HEK293 (cell line): ENCODE data around the gene FBXO21.

Source experiments
- CTCF ChIA-PET: fragments of 350-600 bp; formaldehyde crosslinking; extraction: SDS; loops from one replicate; lab custom pipeline; 2021; ENCODE audit warnings: antibody characterized with exemption; lab: Yijun Ruan, JAX
- POLR2A ChIA-PET: fragments of 300-600 bp; formaldehyde crosslinking; extraction: SDS; loops from one replicate; lab custom pipeline; 2020; ENCODE audit warnings: antibody characterized with exemption, inconsistent platforms; lab: Yijun Ruan, JAX
- H3K27ac ChIP-seq: fragments of 200-500 bp; sonication (Bioruptor generic); 2 replicates; pipeline ENCODE4 v1.5.1; 2014; ENCODE audit warnings: low read depth, low read length, control low read depth, inconsistent platforms; ENCODE audit errors: extremely low read depth
- H3K36me3 ChIP-seq, 2 experiments: fragments of 200-500 bp in 1 of 2; sonication (Bioruptor generic) in 1 of 2; 1 replicate in 1 of 2; 2 replicates in 1 of 2; pipeline ENCODE4 v1.5.1; 2014 to 2017; ENCODE audit warnings: inconsistent platforms in 2 of 2, low read length in 2 of 2; ENCODE audit not compliant: control insufficient read depth in 2 of 2, insufficient read depth in 1 of 2
- H3K4me1 ChIP-seq: fragments of 200-500 bp; sonication (Bioruptor generic); 2 replicates; pipeline ENCODE4 v1.5.1; 2014; ENCODE audit warnings: mild to moderate bottlenecking, low read length, inconsistent platforms; ENCODE audit not compliant: control insufficient read depth, insufficient read depth
- H3K4me3 ChIP-seq: 2 replicates; pipeline ENCODE4 v1.5.1; 2011; ENCODE audit warnings: low read depth, mild to moderate bottlenecking, control low read depth, low read length, moderate library complexity
- H3K9me3 ChIP-seq: fragments of 200-500 bp; sonication (Bioruptor generic); 2 replicates; pipeline ENCODE4 v1.5.1; 2014; ENCODE audit warnings: low read depth, low read length, inconsistent platforms; ENCODE audit not compliant: control insufficient read depth, insufficient read depth
- SCRT1 ChIP-seq: fragments of 450-650 bp; formaldehyde crosslinking; IDR thresholded peaks from 2 replicates; pipeline ENCODE4 v1.5.1; 2016; ENCODE audit warnings: missing biosample characterization, missing genetic modification characterization, borderline replicate concordance
- ZFP37 ChIP-seq: fragments of 450-650 bp; formaldehyde crosslinking; IDR thresholded peaks from 2 replicates; pipeline ENCODE4 v1.5.1; 2016; ENCODE audit warnings: missing biosample characterization, missing genetic modification characterization
- ZNF133 ChIP-seq: fragments of 450-650 bp; formaldehyde crosslinking; IDR thresholded peaks from 2 replicates; pipeline ENCODE4 v1.5.1; 2016; ENCODE audit warnings: missing biosample characterization, missing genetic modification characterization
- ZNF239 ChIP-seq: fragments of 450-650 bp; formaldehyde crosslinking; IDR thresholded peaks from 2 replicates; pipeline ENCODE4 v1.5.1; 2016; ENCODE audit warnings: missing biosample characterization, missing genetic modification characterization
- ZNF341 ChIP-seq: fragments of 450-650 bp; formaldehyde crosslinking; IDR thresholded peaks from 2 replicates; pipeline ENCODE4; 2016; ENCODE audit warnings: low read depth, missing biosample characterization, missing genetic modification characterization
- ZNF624 ChIP-seq: fragments of 450-650 bp; formaldehyde crosslinking; IDR thresholded peaks from 2 replicates; pipeline ENCODE4 v1.5.1; 2017; ENCODE audit warnings: missing biosample characterization, missing genetic modification characterization
- ZNF658 ChIP-seq: fragments of 450-650 bp; formaldehyde crosslinking; IDR thresholded peaks from 2 replicates; pipeline ENCODE4; 2016; ENCODE audit warnings: missing biosample characterization, missing genetic modification characterization
- ZNF677 ChIP-seq: fragments of 450-650 bp; IDR thresholded peaks from 2 replicates; pipeline ENCODE4 v1.5.0; 2018; ENCODE audit warnings: missing biosample characterization, mild to moderate bottlenecking, missing genetic modification characterization, moderate library complexity
- TF ChIP-seq, protein P1 (sequence below): fragments of 450-650 bp; formaldehyde crosslinking; IDR thresholded peaks from 2 replicates; pipeline ENCODE4 v1.5.1; 2016; ENCODE audit warnings: missing biosample characterization, missing genetic modification characterization
- TF ChIP-seq, protein P2 (sequence below): fragments of 450-650 bp; formaldehyde crosslinking; IDR thresholded peaks from 2 replicates; pipeline ENCODE4 v1.5.1; 2016; ENCODE audit warnings: missing biosample characterization, missing genetic modification characterization, borderline replicate concordance
- TF ChIP-seq, protein P3 (sequence below): fragments of 450-650 bp; formaldehyde crosslinking; IDR thresholded peaks from 2 replicates; pipeline ENCODE4 v1.5.1; 2017; ENCODE audit warnings: missing biosample characterization, mild to moderate bottlenecking, missing genetic modification characterization, moderate library complexity
- TF ChIP-seq, protein P4 (sequence below): fragments of 450-650 bp; formaldehyde crosslinking; IDR thresholded peaks from 2 replicates; pipeline ENCODE4 v1.5.1; 2016; ENCODE audit warnings: missing biosample characterization, missing genetic modification characterization
- TF ChIP-seq, protein P5 (sequence below): IDR thresholded peaks from 2 replicates; pipeline ENCODE4 v1.6.1; 2011; ENCODE audit warnings: mild to moderate bottlenecking, low read depth, low read length, borderline replicate concordance

The FBXO21 gene

DNA sequence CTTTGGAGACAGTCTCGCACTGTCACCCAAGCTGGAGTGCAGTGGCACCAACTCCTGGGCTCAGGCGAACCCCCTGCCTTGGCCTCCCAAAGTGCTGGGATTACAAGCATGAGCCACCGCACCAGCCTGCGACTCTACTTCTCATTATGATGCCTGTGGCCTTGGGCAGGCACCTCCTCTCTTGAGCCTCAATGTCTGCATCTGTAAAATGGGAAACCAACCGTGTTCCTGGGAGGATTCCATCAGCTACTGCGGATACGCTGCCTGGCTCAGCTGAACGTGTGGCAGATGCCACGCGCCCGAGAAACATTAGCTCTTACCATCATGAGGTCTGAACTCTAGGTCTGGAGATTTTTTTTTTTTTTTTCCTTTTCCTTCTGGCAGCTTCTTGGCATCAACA is 96.8 kb downstream of the FBXO21 start:
- Histone ChIP-seq H3K9me3 (no peaks in the 10 kb centered on the region; the same call in 1 of the 2 replicates), H3K27ac (no peak overlapping the region), H3K36me3 (no peaks in the 10 kb centered on the region), H3K4me1 (no peaks in the 10 kb centered on the region; the same call in 1 of the 2 replicates), H3K4me3 (no peak overlapping the region)
- ChIA-PET POLR2A (interaction anchor here (0.6 to 0.8 kb wide), 2 partner anchors 22 to 27 kb away, joined by 3 read pairs; no protein-coding TSS in a partner anchor), CTCF (no interaction called here)
- TF ChIP-seq, protein P1, sequence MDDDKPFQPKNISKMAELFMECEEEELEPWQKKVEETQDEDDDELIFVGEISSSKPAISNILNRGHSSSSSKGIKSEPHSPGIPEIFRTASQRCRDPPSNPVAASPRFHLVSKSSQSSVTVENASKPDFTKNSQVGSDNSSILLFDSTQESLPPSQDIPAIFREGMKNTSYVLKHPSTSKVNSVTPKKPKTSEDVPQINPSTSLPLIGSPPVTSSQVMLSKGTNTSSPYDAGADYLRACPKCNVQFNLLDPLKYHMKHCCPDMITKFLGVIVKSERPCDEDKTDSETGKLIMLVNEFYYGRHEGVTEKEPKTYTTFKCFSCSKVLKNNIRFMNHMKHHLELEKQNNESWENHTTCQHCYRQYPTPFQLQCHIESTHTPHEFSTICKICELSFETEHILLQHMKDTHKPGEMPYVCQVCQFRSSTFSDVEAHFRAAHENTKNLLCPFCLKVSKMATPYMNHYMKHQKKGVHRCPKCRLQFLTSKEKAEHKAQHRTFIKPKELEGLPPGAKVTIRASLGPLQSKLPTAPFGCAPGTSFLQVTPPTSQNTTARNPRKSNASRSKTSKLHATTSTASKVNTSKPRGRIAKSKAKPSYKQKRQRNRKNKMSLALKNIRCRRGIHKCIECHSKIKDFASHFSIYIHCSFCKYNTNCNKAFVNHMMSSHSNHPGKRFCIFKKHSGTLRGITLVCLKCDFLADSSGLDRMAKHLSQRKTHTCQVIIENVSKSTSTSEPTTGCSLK (tag by site-specific recombination) = no peak
- TF ChIP-seq SCRT1 = no peak
- no peak for TF ChIP-seq ZNF677 (tag by site-specific recombination)
- no peak for TF ChIP-seq ZNF133 (tag by site-specific recombination)
- TF ChIP-seq, protein P2, sequence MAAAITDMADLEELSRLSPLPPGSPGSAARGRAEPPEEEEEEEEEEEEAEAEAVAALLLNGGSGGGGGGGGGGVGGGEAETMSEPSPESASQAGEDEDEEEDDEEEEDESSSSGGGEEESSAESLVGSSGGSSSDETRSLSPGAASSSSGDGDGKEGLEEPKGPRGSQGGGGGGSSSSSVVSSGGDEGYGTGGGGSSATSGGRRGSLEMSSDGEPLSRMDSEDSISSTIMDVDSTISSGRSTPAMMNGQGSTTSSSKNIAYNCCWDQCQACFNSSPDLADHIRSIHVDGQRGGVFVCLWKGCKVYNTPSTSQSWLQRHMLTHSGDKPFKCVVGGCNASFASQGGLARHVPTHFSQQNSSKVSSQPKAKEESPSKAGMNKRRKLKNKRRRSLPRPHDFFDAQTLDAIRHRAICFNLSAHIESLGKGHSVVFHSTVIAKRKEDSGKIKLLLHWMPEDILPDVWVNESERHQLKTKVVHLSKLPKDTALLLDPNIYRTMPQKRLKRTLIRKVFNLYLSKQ = no peak
- no peak for TF ChIP-seq ZNF624
- TF ChIP-seq, protein P3, sequence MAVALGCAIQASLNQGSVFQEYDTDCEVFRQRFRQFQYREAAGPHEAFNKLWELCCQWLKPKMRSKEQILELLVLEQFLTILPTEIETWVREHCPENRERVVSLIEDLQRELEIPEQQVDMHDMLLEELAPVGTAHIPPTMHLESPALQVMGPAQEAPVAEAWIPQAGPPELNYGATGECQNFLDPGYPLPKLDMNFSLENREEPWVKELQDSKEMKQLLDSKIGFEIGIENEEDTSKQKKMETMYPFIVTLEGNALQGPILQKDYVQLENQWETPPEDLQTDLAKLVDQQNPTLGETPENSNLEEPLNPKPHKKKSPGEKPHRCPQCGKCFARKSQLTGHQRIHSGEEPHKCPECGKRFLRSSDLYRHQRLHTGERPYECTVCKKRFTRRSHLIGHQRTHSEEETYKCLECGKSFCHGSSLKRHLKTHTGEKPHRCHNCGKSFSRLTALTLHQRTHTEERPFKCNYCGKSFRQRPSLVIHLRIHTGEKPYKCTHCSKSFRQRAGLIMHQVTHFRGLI (tag by site-specific recombination) = no peak

DNA sequence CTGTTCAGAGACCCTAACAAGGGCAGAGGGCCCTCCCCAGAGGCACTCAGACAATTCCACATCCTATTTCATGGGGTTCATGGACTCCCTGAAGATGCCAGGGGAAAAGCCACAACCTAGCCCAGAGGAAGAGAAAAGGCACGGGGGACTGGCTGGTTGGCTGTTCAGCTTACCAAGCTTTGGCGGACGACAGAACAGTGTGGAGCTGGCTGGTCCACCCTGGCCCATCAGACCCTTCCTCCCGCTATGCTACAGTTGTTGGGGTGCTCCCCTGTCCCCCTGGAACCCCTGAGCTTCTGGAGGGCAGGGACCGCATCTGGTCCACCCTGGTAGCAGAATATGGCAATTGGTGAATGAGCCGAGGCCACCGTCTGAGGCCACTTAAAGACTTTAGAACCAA is 97.4 kb downstream of the FBXO21 start:
- H3K36me3 ChIP-seq = no peaks in the 10 kb centered on the region
- TF ChIP-seq ZNF658 (tag by site-specific recombination) (no peak), ZNF239 (no peak), ZNF341 (tag by site-specific recombination) (no peak), ZFP37 (tag by site-specific recombination) (no peak)
- TF ChIP-seq, protein P4, sequence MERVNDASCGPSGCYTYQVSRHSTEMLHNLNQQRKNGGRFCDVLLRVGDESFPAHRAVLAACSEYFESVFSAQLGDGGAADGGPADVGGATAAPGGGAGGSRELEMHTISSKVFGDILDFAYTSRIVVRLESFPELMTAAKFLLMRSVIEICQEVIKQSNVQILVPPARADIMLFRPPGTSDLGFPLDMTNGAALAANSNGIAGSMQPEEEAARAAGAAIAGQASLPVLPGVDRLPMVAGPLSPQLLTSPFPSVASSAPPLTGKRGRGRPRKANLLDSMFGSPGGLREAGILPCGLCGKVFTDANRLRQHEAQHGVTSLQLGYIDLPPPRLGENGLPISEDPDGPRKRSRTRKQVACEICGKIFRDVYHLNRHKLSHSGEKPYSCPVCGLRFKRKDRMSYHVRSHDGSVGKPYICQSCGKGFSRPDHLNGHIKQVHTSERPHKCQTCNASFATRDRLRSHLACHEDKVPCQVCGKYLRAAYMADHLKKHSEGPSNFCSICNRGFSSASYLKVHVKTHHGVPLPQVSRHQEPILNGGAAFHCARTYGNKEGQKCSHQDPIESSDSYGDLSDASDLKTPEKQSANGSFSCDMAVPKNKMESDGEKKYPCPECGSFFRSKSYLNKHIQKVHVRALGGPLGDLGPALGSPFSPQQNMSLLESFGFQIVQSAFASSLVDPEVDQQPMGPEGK = no peak
- TF ChIP-seq, protein P2 = no peak
- TF ChIP-seq, protein P5, sequence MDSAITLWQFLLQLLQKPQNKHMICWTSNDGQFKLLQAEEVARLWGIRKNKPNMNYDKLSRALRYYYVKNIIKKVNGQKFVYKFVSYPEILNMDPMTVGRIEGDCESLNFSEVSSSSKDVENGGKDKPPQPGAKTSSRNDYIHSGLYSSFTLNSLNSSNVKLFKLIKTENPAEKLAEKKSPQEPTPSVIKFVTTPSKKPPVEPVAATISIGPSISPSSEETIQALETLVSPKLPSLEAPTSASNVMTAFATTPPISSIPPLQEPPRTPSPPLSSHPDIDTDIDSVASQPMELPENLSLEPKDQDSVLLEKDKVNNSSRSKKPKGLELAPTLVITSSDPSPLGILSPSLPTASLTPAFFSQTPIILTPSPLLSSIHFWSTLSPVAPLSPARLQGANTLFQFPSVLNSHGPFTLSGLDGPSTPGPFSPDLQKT = no peak
- H3K4me1 ChIP-seq = no peaks in the 10 kb centered on the region; the same call in 1 of the 2 replicates
- CTCF ChIA-PET = interaction anchor here (0.6 kb wide), 1 partner anchor 1240 kb away, joined by 3 read pairs; no protein-coding TSS in a partner anchor
- H3K9me3 ChIP-seq = no peaks in the 10 kb centered on the region; the same call in 1 of the 2 replicates
- no peak overlapping the region for H3K27ac ChIP-seq
- POLR2A ChIA-PET = no interaction called here
- no peak overlapping the region for H3K4me3 ChIP-seq
